IPS DF 6.9 (cell line): Measurements from ENCODE around the gene PSMC2.

Experiments used
- DNase-seq: peaks from one replicate; pipeline ENCODE4 v3.0.0-alpha.2; 2013; ENCODE audit warnings: low read depth, low spot score
- H3K27ac ChIP-seq: one replicate; pipeline ENCODE4 v1.5.1; 2013; ENCODE audit warnings: low read length, control low read depth
- H3K27me3 ChIP-seq: 2 replicates; pipeline ENCODE4 v1.6.1; 2013; ENCODE audit warnings: mild to moderate bottlenecking, low read length; ENCODE audit not compliant: control insufficient read depth, insufficient read depth
- H3K36me3 ChIP-seq: 2 replicates; pipeline ENCODE4 v1.6.1; 2013; ENCODE audit warnings: low read length; ENCODE audit not compliant: control insufficient read depth, insufficient read depth
- H3K4me1 ChIP-seq: 2 replicates; pipeline ENCODE4 v1.6.1; 2013; ENCODE audit warnings: low read length; ENCODE audit not compliant: control insufficient read depth, insufficient read depth
- H3K4me3 ChIP-seq: 2 replicates; pipeline ENCODE4 v1.5.1; 2013; ENCODE audit warnings: mild to moderate bottlenecking, low read length
- H3K9me3 ChIP-seq: 2 replicates; pipeline ENCODE4 v1.6.1; 2013; ENCODE audit warnings: low read length, inconsistent platforms; ENCODE audit not compliant: control insufficient read depth, insufficient read depth
- WGBS: extraction: QIAGEN DNeasy Blood & Tissue Kit; methylation state at CpG from one replicate; pipeline ENCODE4 v1.1.7; 2013; ENCODE audit warnings: mixed read lengths, missing lambda C conversion rate; ENCODE audit not compliant: insufficient read length, insufficient coverage; 5-methylcytosine and 5-hydroxymethylcytosine counted together

Gene PSMC2

GRCh38 chr7:103347507-103348267, at the start of gene PSMC2:
PSMC2 (plus strand) TSS chr7:103347643; CDS start chr7:103347712, 69 bp downstream.
- peak; percentile 74 for DNase-seq
- Histone ChIP-seq H3K4me3 (peak within 1 kb of the TSS; percentile 80), H3K9me3 (no peaks in the 10 kb centered on the region), H3K4me1 (no peaks in the 10 kb centered on the region), H3K27ac (no peak within 1 kb of the TSS), H3K27me3 (no peaks in the 10 kb centered on the region), H3K36me3 (0 out of 2 replicates have a peak, but pooled peaks cover 3% of the 10 kb centered on the region)
- WGBS: no CpG with 5 or more reads among the region's 25 CpGs

- WGBS: no CpG with 5 or more reads among the region's 7 CpGs
Measured at GRCh38 chr7:103297837-103298179, 49.6 kb upstream of the PSMC2 start.

GRCh38 chr7:103299660-103300059, 47.8 kb upstream of the PSMC2 start:
- peaks cover 2% of the 10 kb centered on the region; the same call in 1 of the 2 replicates for H3K36me3 ChIP-seq
- DNase-seq: no peak
- WGBS: no CpG with 5 or more reads among the region's 6 CpGs

More at GRCh38 chr7:103297837-103298179, 49.6 kb upstream of the PSMC2 start:
- DNase-seq: no peak
- no peaks in the 10 kb centered on the region for H3K4me1 ChIP-seq
- H3K36me3 ChIP-seq: peaks cover 2% of the 10 kb centered on the region; the same call in 1 of the 2 replicates
- peak overlapping the region; percentile 81 for H3K4me3 ChIP-seq
- no peaks in the 10 kb centered on the region for H3K27me3 ChIP-seq
- H3K9me3 ChIP-seq: no peaks in the 10 kb centered on the region
- H3K27ac ChIP-seq: no peak overlapping the region

GRCh38 chr7:103301441-103301840, 46.0 kb upstream of the PSMC2 start:
- WGBS: no CpG with 5 or more reads among the region's 2 CpGs
- H3K4me3 ChIP-seq: no peak overlapping the region
- no peaks in the 10 kb centered on the region for H3K9me3 ChIP-seq
- H3K4me1 ChIP-seq: no peaks in the 10 kb centered on the region
- peaks cover 4% of the 10 kb centered on the region; the same call in 1 of the 2 replicates for H3K36me3 ChIP-seq
- no peaks in the 10 kb centered on the region for H3K27me3 ChIP-seq
- no peak overlapping the region for H3K27ac ChIP-seq
- DNase-seq: no peak

More at GRCh38 chr7:103299660-103300059, 47.8 kb upstream of the PSMC2 start:
- no peaks in the 10 kb centered on the region for H3K27me3 ChIP-seq
- no peak overlapping the region for H3K27ac ChIP-seq
- no peak overlapping the region for H3K4me3 ChIP-seq
- H3K9me3 ChIP-seq: no peaks in the 10 kb centered on the region
- no peaks in the 10 kb centered on the region for H3K4me1 ChIP-seq

GRCh38 chr7:103307503-103308231, 39.8 kb upstream of the PSMC2 start:
- DNase-seq: no peak
- no CpG with 5 or more reads among the region's 3 CpGs for WGBS
- Histone ChIP-seq H3K4me3 (no peak overlapping the region), H3K27me3 (no peaks in the 10 kb centered on the region), H3K4me1 (no peaks in the 10 kb centered on the region), H3K36me3 (peaks cover 3% of the 10 kb centered on the region; the same call in 1 of the 2 replicates), H3K9me3 (no peaks in the 10 kb centered on the region), H3K27ac (no peak overlapping the region)

GRCh38 chr7:103314852-103315251, 32.6 kb upstream of the PSMC2 start:
- no CpG with 5 or more reads among the region's 2 CpGs for WGBS
- Histone ChIP-seq H3K4me1 (no peaks in the 10 kb centered on the region), H3K36me3 (peaks cover 7% of the 10 kb centered on the region; the same call in 1 of the 2 replicates), H3K27ac (no peak overlapping the region), H3K4me3 (no peak overlapping the region), H3K9me3 (no peaks in the 10 kb centered on the region), H3K27me3 (no peaks in the 10 kb centered on the region)
- DNase-seq: no peak

GRCh38 chr7:103316380-103316941, 31.0 kb upstream of the PSMC2 start:
- DNase-seq: no peak

GRCh38 chr7:103317009-103317408, 30.4 kb upstream of the PSMC2 start:
- Histone ChIP-seq H3K27ac (no peak overlapping the region), H3K4me1 (no peaks in the 10 kb centered on the region), H3K9me3 (no peaks in the 10 kb centered on the region), H3K27me3 (no peaks in the 10 kb centered on the region), H3K36me3 (peaks cover 9% of the 10 kb centered on the region; the same call in 1 of the 2 replicates), H3K4me3 (no peak overlapping the region)
- no peak for DNase-seq

More at GRCh38 chr7:103316380-103316941, 31.0 kb upstream of the PSMC2 start:
- no peak overlapping the region for H3K27ac ChIP-seq
- no CpG with 5 or more reads among the region's 2 CpGs for WGBS
- H3K9me3 ChIP-seq: no peaks in the 10 kb centered on the region
- no peaks in the 10 kb centered on the region for H3K4me1 ChIP-seq
- no peaks in the 10 kb centered on the region for H3K27me3 ChIP-seq
- peaks cover 9% of the 10 kb centered on the region; the same call in 1 of the 2 replicates for H3K36me3 ChIP-seq
- no peak overlapping the region for H3K4me3 ChIP-seq

- H3K4me1 ChIP-seq: no peaks in the 10 kb centered on the region
- no peak overlapping the region for H3K27ac ChIP-seq
- H3K27me3 ChIP-seq: no peaks in the 10 kb centered on the region
- no peak for DNase-seq
- H3K4me3 ChIP-seq: no peak overlapping the region
- WGBS: no CpG with 5 or more reads among the region's 8 CpGs
- H3K9me3 ChIP-seq: no peaks in the 10 kb centered on the region
- H3K36me3 ChIP-seq: peaks cover 7% of the 10 kb centered on the region; the same call in 1 of the 2 replicates
Measured at GRCh38 chr7:103325744-103326143, 21.7 kb upstream of the PSMC2 start.

- Histone ChIP-seq H3K4me1 (no peaks in the 10 kb centered on the region), H3K4me3 (no peak overlapping the region), H3K9me3 (no peaks in the 10 kb centered on the region), H3K36me3 (peaks cover 9% of the 10 kb centered on the region; the same call in 1 of the 2 replicates), H3K27me3 (no peaks in the 10 kb centered on the region), H3K27ac (no peak overlapping the region)
- no peak for DNase-seq
- WGBS: no CpG with 5 or more reads among the region's 2 CpGs
Measured at GRCh38 chr7:103336761-103337160, 10.7 kb upstream of the PSMC2 start.
